Endodermal cell (in vitro differentiated cells): ENCODE measurements around the gene LMOD1. TPM values are rescaled to one million over a fixed set of nuclear protein-coding genes. Genes with fewer than 3 reads are reported as not detected.

Source experiments
- DNase-seq: peaks from one replicate; pipeline ENCODE4 v3.0.0-alpha.2; 2017
- H3K27ac ChIP-seq: 2 replicates; pipeline ENCODE4 v1.5.1; 2013; ENCODE audit warnings: mild to moderate bottlenecking, low read depth, low read length, moderate library complexity
- H3K27me3 ChIP-seq: 2 replicates; pipeline ENCODE4 v1.6.1; 2013; ENCODE audit warnings: mild to moderate bottlenecking, low read length, moderate library complexity; ENCODE audit not compliant: insufficient read depth, control insufficient read depth, poor library complexity, severe bottlenecking
- H3K36me3 ChIP-seq: 2 replicates; pipeline ENCODE4 v1.7.0; 2013; ENCODE audit warnings: mild to moderate bottlenecking, low read length, moderate library complexity; ENCODE audit not compliant: control insufficient read depth, insufficient read depth
- H3K4me1 ChIP-seq: one replicate; pipeline ENCODE4 v1.7.0; 2013; ENCODE audit warnings: low read length; ENCODE audit not compliant: control insufficient read depth, insufficient read depth
- H3K4me3 ChIP-seq: 2 replicates; pipeline ENCODE4 v1.5.1; 2013; ENCODE audit warnings: mild to moderate bottlenecking, low read length, moderate library complexity
- H3K9ac ChIP-seq: 2 replicates; pipeline ENCODE4 v1.6.1; 2013; ENCODE audit warnings: mild to moderate bottlenecking, low read length, moderate library complexity; ENCODE audit not compliant: poor library complexity, severe bottlenecking; ENCODE audit errors: extremely low read depth
- H3K9me3 ChIP-seq: 2 replicates; pipeline ENCODE4 v1.6.1; 2013; ENCODE audit warnings: mild to moderate bottlenecking, low read length, moderate library complexity; ENCODE audit not compliant: control insufficient read depth
- H3K27ac Mint-ChIP-seq: 2 replicates; pipeline ENCODE4 v1.8.0; 2020; ENCODE audit warnings: mixed read lengths
- H3K27me3 Mint-ChIP-seq: 2 replicates; pipeline ENCODE4 v1.8.0; 2021; ENCODE audit warnings: mild to moderate bottlenecking, mixed read lengths; ENCODE audit not compliant: insufficient read depth
- H3K36me3 Mint-ChIP-seq: 2 replicates; pipeline ENCODE4 v1.8.0; 2020; ENCODE audit warnings: low read depth, mixed read lengths
- H3K4me1 Mint-ChIP-seq: 2 replicates; pipeline ENCODE4 v1.8.0; 2020; ENCODE audit warnings: mixed read lengths
- H3K4me3 Mint-ChIP-seq: 2 replicates; pipeline ENCODE4 v1.8.0; 2020; ENCODE audit warnings: mild to moderate bottlenecking, moderate library complexity, mixed read lengths
- H3K9me3 Mint-ChIP-seq: 2 replicates; pipeline ENCODE4 v1.8.0; 2020; ENCODE audit warnings: mild to moderate bottlenecking, mixed read lengths
- WGBS, 2 experiments: methylation state at CpG; one replicate each; pipeline versions ENCODE4 v1.1.5 to v1.1.7; 2013; ENCODE audit warnings: missing lambda C conversion rate in 2 of 2, mixed read lengths in 1 of 2; ENCODE audit not compliant: insufficient coverage in 1 of 2, insufficient read length in 1 of 2; 5-methylcytosine and 5-hydroxymethylcytosine counted together
- total RNA-seq, 2 donors: library from RNA; stranded (reverse); fragmentation: NEBNext Ultra II Directional in 1 of 2; extraction: Animal tissue kit (Norgen Biotek cat#: 25700) in 1 of 2; gene quantifications; 2 replicates in 1 of 2; 3 replicates in 1 of 2; pipeline ENCODE4 v1.2.1, GENCODE V29; 2021
- TF ChIP-seq, protein P1 (sequence below): fragments of 200-600 bp; sonication (generic); conservative IDR thresholded peaks from 2 replicates; pipeline ENCODE4 v1.5.0; 2021; ENCODE audit warnings: antibody characterized with exemption, mild to moderate bottlenecking

LMOD1 gene
- total RNA-seq, 2 donors from 2014 or later: 0.31 to 0.60 TPM

DNA sequence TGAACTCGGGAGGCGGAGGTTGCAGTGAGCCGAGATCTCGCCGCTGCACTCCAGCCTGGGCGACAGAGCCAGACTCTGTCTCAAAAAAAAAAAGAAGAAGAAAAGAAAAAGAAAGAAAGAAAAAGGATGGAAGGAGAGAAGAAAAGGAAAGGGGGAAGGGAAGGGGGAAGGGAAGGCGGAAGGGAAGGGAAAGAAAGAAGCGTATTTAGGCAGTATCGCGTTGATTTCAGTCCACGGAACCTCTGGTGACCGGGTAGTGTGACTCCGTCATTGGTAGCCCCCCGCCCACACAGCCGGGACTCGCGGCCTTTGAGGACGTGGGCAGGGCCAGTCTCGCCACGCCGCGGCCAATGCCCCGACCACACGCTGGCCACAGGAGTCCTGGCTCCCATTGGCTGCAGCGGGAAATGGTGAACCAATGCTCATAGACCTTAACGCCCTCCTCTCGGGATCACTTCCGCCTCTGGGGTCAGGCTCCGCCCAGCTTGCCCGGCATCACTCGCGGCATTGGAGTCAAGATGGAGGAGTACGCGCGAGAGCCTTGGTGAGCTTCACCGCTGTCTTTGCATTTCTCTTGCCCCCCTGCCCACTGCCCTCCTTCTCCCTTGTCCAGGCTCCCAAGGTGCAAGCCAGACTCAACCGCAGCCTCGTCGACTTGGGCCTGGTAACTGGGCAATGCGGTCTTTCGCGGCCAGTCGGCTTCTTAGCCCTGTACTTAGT, 8.8 kb upstream of the LMOD1 start, which contains the start of gene TIMM17A:
Gene TIMM17A, plus strand, starts transcription at position 495 of the 720 bp plus-strand sequence. Its CDS starts 24 bp downstream, at position 519.
- Mint-ChIP-seq H3K27ac (peak within 1 kb of the TSS; percentile 99), H3K36me3 (peaks cover 20% of the 10 kb centered on the region), H3K4me1 (peaks cover 2% of the 10 kb centered on the region), H3K27me3 (peaks cover 3% of the 10 kb centered on the region), H3K4me3 (peak within 1 kb of the TSS; percentile 99), H3K9me3 (no peaks in the 10 kb centered on the region)
- Histone ChIP-seq H3K36me3 (peaks cover 26% of the 10 kb centered on the region), H3K27me3 (no peaks in the 10 kb centered on the region), H3K9me3 (no peaks in the 10 kb centered on the region), H3K27ac (peak within 1 kb of the TSS; percentile 68), H3K9ac (peak within 1 kb of the TSS; percentile 86), H3K4me3 (peak within 1 kb of the TSS; percentile 99), H3K4me1 (peaks cover 2% of the 10 kb centered on the region)
- DNase-seq: peak; percentile 98
- TF ChIP-seq, protein P1, sequence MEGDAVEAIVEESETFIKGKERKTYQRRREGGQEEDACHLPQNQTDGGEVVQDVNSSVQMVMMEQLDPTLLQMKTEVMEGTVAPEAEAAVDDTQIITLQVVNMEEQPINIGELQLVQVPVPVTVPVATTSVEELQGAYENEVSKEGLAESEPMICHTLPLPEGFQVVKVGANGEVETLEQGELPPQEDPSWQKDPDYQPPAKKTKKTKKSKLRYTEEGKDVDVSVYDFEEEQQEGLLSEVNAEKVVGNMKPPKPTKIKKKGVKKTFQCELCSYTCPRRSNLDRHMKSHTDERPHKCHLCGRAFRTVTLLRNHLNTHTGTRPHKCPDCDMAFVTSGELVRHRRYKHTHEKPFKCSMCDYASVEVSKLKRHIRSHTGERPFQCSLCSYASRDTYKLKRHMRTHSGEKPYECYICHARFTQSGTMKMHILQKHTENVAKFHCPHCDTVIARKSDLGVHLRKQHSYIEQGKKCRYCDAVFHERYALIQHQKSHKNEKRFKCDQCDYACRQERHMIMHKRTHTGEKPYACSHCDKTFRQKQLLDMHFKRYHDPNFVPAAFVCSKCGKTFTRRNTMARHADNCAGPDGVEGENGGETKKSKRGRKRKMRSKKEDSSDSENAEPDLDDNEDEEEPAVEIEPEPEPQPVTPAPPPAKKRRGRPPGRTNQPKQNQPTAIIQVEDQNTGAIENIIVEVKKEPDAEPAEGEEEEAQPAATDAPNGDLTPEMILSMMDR: no peak
- 1 to 7% methylated on average over 17 to 43 of the region's 43 CpGs for WGBS, 2 experiments

GRCh38 chr1:201954263-201955008, 8.1 kb upstream of the LMOD1 start:
- H3K36me3 Mint-ChIP-seq: peaks cover 19% of the 10 kb centered on the region
- Histone ChIP-seq H3K27me3 (peaks cover 1% of the 10 kb centered on the region), H3K27ac (peak overlapping the region; percentile 68), H3K4me3 (peak overlapping the region; percentile 99), H3K4me1 (peaks cover 2% of the 10 kb centered on the region), H3K9ac (peak overlapping the region; percentile 86), H3K36me3 (peaks cover 23% of the 10 kb centered on the region), H3K9me3 (no peaks in the 10 kb centered on the region)
- TF ChIP-seq, protein P1: no peak
- peak overlapping the region; percentile 99 for H3K27ac Mint-ChIP-seq
- DNase-seq: peak; percentile 50
- WGBS, 2 experiments: 67 to 82% methylated on average over 17 to 24 of the region's 24 CpGs
- peaks cover 7% of the 10 kb centered on the region for H3K27me3 Mint-ChIP-seq
- peak overlapping the region; percentile 99 for H3K4me3 Mint-ChIP-seq
- H3K9me3 Mint-ChIP-seq: no peaks in the 10 kb centered on the region
- H3K4me1 Mint-ChIP-seq: peaks cover 2% of the 10 kb centered on the region

DNA sequence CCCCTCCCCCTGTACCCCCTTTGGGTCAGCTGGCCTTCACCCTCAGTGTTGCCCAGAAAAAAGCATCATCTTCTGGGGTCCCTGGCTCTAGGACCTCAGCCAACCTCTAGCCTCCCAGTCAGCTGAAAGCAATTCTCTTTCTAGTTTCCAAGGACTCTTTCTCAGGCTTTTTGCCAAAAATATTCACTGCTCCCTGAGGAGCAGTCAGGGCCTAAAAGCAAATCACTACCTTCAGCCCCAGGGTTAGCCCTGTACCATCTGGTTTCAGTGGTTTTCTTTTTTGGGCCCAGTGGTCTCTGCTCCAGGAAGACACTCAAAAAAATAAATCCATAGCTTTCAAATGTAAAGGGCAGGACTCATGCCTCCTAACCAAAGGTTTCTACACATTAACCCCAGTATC, 3.1 kb upstream of the LMOD1 start:
- Histone ChIP-seq H3K27me3 (peaks cover 25% of the 10 kb centered on the region), H3K36me3 (no peaks in the 10 kb centered on the region), H3K4me3 (no peak overlapping the region), H3K9me3 (no peaks in the 10 kb centered on the region), H3K27ac (no peak overlapping the region), H3K4me1 (peaks cover 3% of the 10 kb centered on the region), H3K9ac (no peak overlapping the region)
- Mint-ChIP-seq H3K36me3 (no peaks in the 10 kb centered on the region), H3K27ac (no peak overlapping the region), H3K9me3 (no peaks in the 10 kb centered on the region), H3K4me1 (peaks cover 20% of the 10 kb centered on the region), H3K27me3 (peaks cover 36% of the 10 kb centered on the region), H3K4me3 (no peak overlapping the region)
- DNase-seq: no peak
- TF ChIP-seq, protein P1: no peak
